ENCODE measurements around the gene P2RX6. TPM values are rescaled to one million over a fixed set of nuclear protein-coding genes. Genes with fewer than 3 reads are reported as not detected.

The P2RX6 gene
- total and polyA plus RNA-seq, 2 experiments from 2014 or later: not detected

DNA sequence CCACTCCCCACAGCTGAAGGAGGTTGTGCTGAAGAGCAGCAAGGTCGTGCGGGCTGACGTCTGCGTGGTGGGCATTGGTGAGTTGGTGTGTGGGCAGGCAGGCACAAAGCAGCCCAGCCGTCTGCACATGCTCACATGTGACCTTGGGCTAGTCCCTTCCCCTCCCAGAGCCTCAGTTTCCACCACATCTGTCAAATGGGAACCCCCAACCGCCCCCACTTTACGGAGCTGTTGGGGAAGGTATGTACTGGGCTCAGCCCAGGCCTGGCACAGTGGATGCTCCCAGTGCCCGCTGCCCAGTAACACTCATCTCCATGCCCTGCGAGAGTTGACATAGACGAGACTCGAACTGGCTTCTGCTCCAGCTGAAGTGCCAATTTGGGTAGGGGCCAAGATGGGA is 37.9 kb upstream of the P2RX6 start:
- H3K9me3 Mint-ChIP-seq: peaks cover 20% of the 10 kb centered on the region
- TF ChIP-seq EZH2 (IDR thresholded peaks at IDR 0.05; ENCODE audit: low read depth, unreplicated experiment) (no peak), ZNF331 (CRISPR knock-in tag; IDR thresholded peaks at IDR 0.05; ENCODE audit: low read depth) (no peak), ZNF114 (CRISPR knock-in tag; IDR thresholded peaks at IDR 0.05) (no peak), STAT1 (IDR thresholded peaks at IDR 0.05; ENCODE audit: unreplicated experiment) (no peak), POLR2AphosphoS5 (IDR thresholded peaks at IDR 0.05; ENCODE audit: low read depth) (no peak), NANOG (IDR thresholded peaks at IDR 0.05; ENCODE audit: borderline replicate concordance) (no peak), JUNB (IDR thresholded peaks at IDR 0.05; ENCODE audit: unreplicated experiment) (no peak), CREB1 (CRISPR knock-in tag; IDR thresholded peaks at IDR 0.05; ENCODE audit: low read depth) (no peak), EZH2phosphoT487 (IDR thresholded peaks at IDR 0.05; ENCODE audit: unreplicated experiment) (no peak)
- TF ChIP-seq, protein P1, sequence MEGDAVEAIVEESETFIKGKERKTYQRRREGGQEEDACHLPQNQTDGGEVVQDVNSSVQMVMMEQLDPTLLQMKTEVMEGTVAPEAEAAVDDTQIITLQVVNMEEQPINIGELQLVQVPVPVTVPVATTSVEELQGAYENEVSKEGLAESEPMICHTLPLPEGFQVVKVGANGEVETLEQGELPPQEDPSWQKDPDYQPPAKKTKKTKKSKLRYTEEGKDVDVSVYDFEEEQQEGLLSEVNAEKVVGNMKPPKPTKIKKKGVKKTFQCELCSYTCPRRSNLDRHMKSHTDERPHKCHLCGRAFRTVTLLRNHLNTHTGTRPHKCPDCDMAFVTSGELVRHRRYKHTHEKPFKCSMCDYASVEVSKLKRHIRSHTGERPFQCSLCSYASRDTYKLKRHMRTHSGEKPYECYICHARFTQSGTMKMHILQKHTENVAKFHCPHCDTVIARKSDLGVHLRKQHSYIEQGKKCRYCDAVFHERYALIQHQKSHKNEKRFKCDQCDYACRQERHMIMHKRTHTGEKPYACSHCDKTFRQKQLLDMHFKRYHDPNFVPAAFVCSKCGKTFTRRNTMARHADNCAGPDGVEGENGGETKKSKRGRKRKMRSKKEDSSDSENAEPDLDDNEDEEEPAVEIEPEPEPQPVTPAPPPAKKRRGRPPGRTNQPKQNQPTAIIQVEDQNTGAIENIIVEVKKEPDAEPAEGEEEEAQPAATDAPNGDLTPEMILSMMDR (conservative IDR thresholded peaks at IDR 0.05; ENCODE audit: low read depth in 2 of 2): no peak
- TF ChIP-seq, protein P2, sequence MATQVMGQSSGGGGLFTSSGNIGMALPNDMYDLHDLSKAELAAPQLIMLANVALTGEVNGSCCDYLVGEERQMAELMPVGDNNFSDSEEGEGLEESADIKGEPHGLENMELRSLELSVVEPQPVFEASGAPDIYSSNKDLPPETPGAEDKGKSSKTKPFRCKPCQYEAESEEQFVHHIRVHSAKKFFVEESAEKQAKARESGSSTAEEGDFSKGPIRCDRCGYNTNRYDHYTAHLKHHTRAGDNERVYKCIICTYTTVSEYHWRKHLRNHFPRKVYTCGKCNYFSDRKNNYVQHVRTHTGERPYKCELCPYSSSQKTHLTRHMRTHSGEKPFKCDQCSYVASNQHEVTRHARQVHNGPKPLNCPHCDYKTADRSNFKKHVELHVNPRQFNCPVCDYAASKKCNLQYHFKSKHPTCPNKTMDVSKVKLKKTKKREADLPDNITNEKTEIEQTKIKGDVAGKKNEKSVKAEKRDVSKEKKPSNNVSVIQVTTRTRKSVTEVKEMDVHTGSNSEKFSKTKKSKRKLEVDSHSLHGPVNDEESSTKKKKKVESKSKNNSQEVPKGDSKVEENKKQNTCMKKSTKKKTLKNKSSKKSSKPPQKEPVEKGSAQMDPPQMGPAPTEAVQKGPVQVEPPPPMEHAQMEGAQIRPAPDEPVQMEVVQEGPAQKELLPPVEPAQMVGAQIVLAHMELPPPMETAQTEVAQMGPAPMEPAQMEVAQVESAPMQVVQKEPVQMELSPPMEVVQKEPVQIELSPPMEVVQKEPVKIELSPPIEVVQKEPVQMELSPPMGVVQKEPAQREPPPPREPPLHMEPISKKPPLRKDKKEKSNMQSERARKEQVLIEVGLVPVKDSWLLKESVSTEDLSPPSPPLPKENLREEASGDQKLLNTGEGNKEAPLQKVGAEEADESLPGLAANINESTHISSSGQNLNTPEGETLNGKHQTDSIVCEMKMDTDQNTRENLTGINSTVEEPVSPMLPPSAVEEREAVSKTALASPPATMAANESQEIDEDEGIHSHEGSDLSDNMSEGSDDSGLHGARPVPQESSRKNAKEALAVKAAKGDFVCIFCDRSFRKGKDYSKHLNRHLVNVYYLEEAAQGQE (IDR thresholded peaks at IDR 0.05; ENCODE audit: unreplicated experiment): no peak
- TF ChIP-seq, protein P3, sequence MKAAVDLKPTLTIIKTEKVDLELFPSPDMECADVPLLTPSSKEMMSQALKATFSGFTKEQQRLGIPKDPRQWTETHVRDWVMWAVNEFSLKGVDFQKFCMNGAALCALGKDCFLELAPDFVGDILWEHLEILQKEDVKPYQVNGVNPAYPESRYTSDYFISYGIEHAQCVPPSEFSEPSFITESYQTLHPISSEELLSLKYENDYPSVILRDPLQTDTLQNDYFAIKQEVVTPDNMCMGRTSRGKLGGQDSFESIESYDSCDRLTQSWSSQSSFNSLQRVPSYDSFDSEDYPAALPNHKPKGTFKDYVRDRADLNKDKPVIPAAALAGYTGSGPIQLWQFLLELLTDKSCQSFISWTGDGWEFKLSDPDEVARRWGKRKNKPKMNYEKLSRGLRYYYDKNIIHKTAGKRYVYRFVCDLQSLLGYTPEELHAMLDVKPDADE (IDR thresholded peaks at IDR 0.05): no peak
- TF ChIP-seq, protein P4, sequence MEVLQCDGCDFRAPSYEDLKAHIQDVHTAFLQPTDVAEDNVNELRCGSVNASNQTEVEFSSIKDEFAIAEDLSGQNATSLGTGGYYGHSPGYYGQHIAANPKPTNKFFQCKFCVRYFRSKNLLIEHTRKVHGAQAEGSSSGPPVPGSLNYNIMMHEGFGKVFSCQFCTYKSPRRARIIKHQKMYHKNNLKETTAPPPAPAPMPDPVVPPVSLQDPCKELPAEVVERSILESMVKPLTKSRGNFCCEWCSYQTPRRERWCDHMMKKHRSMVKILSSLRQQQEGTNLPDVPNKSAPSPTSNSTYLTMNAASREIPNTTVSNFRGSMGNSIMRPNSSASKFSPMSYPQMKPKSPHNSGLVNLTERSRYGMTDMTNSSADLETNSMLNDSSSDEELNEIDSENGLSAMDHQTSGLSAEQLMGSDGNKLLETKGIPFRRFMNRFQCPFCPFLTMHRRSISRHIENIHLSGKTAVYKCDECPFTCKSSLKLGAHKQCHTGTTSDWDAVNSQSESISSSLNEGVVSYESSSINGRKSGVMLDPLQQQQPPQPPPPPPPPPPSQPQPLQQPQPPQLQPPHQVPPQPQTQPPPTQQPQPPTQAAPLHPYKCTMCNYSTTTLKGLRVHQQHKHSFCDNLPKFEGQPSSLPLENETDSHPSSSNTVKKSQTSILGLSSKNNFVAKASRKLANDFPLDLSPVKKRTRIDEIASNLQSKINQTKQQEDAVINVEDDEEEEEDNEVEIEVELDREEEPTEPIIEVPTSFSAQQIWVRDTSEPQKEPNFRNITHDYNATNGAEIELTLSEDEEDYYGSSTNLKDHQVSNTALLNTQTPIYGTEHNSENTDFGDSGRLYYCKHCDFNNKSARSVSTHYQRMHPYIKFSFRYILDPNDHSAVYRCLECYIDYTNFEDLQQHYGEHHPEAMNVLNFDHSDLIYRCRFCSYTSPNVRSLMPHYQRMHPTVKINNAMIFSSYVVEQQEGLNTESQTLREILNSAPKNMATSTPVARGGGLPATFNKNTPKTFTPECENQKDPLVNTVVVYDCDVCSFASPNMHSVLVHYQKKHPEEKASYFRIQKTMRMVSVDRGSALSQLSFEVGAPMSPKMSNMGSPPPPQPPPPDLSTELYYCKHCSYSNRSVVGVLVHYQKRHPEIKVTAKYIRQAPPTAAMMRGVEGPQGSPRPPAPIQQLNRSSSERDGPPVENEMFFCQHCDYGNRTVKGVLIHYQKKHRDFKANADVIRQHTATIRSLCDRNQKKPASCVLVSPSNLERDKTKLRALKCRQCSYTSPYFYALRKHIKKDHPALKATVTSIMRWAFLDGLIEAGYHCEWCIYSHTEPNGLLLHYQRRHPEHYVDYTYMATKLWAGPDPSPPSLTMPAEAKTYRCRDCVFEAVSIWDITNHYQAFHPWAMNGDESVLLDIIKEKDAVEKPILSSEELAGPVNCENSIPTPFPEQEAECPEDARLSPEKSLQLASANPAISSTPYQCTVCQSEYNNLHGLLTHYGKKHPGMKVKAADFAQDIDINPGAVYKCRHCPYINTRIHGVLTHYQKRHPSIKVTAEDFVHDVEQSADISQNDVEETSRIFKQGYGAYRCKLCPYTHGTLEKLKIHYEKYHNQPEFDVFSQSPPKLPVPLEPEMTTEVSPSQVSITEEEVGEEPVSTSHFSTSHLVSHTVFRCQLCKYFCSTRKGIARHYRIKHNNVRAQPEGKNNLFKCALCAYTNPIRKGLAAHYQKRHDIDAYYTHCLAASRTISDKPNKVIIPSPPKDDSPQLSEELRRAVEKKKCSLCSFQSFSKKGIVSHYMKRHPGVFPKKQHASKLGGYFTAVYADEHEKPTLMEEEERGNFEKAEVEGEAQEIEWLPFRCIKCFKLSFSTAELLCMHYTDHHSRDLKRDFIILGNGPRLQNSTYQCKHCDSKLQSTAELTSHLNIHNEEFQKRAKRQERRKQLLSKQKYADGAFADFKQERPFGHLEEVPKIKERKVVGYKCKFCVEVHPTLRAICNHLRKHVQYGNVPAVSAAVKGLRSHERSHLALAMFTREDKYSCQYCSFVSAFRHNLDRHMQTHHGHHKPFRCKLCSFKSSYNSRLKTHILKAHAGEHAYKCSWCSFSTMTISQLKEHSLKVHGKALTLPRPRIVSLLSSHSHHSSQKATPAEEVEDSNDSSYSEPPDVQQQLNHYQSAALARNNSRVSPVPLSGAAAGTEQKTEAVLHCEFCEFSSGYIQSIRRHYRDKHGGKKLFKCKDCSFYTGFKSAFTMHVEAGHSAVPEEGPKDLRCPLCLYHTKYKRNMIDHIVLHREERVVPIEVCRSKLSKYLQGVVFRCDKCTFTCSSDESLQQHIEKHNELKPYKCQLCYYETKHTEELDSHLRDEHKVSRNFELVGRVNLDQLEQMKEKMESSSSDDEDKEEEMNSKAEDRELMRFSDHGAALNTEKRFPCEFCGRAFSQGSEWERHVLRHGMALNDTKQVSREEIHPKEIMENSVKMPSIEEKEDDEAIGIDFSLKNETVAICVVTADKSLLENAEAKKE (CRISPR knock-in tag; IDR thresholded peaks at IDR 0.05): no peak
- peaks cover 6% of the 10 kb centered on the region; the same call in 1 of the 3 replicates for H3K36me3 Mint-ChIP-seq (ENCODE audit: low read depth)
- Histone ChIP-seq H3K27me3 (ENCODE audit: insufficient read depth) (no peaks in the 10 kb centered on the region), H3K4me2 (no peak overlapping the region), H4K20me1 (replicated peaks; ENCODE audit: insufficient read depth) (no peaks in the 10 kb centered on the region), H2AFZ (no peak overlapping the region), H3K79me2 (replicated peaks; ENCODE audit: insufficient read depth) (no peaks in the 10 kb centered on the region), H3K27ac (ENCODE audit: low read depth) (no peak overlapping the region), H3F3A (replicated peaks; ENCODE audit: low read depth) (no peaks in the 10 kb centered on the region), H3K4me1 (ENCODE audit: insufficient read depth) (peaks cover 11% of the 10 kb centered on the region; the same call in 1 of the 2 replicates), H3K4me3 (no peak overlapping the region), H3K36me3 (ENCODE audit: insufficient read depth) (no peaks in the 10 kb centered on the region; the same call in 1 of the 2 replicates), H3K9me2 (ENCODE audit: insufficient read depth) (0 out of 2 replicates have a peak, but pooled peaks cover 6% of the 10 kb centered on the region)
- DNase-seq (ENCODE audit: low spot score) (no peak), ATAC-seq (no peak)
- H3K4me3 Mint-ChIP-seq: no peak overlapping the region; the same call in 2 of the 3 replicates
- H3K4me1 Mint-ChIP-seq: peaks cover 15% of the 10 kb centered on the region
- H3K27ac Mint-ChIP-seq: no peak overlapping the region
- peaks cover 32% of the 10 kb centered on the region for H3K27me3 Mint-ChIP-seq (ENCODE audit: insufficient read depth, low read depth, poor library complexity)
